Stimulated activated CD4-positive, alpha-beta T cell treated with anti-CD3 and anti-CD28 coated beads, Interleukin-2, amount 100 ng/mL, for 4 hours (primary cell): ENCODE data around the gene ASB3.
"Not testable (repeated sequence)": the region's sequence is repeated elsewhere in the genome, so short reads cannot be mapped to it uniquely, and the experiment has no call there.

Experiments
- DNase-seq: peaks from one replicate; pipeline ENCODE4 v3.0.0-alpha.2; 2020; ENCODE audit warnings: low read depth

Gene ASB3

GRCh38 chr2:53787614-53788289, 999 bp upstream of the ASB3 start:
- DNase-seq: peak; percentile 13

- no peak for DNase-seq
Observed at GRCh38 chr2:53786352-53786704, 425 bp downstream of the ASB3 start.

GRCh38 chr2:53785366-53785765, 1.4 kb downstream of the ASB3 start:
- no peak for DNase-seq

- no peak for DNase-seq
Observed at GRCh38 chr2:53784436-53784835, 2.3 kb downstream of the ASB3 start.

GRCh38 chr2:53782676-53783075, 4.1 kb downstream of the ASB3 start:
- no peak for DNase-seq

- no peak for DNase-seq
Observed at GRCh38 chr2:53780056-53780455, 6.7 kb downstream of the ASB3 start.

- no peak for DNase-seq
Observed at GRCh38 chr2:53778536-53779162, 8.1 kb downstream of the ASB3 start.

GRCh38 chr2:53777134-53777533, 9.6 kb downstream of the ASB3 start:
- DNase-seq: no peak

- no peak for DNase-seq
Observed at GRCh38 chr2:53770264-53770663, 16.5 kb downstream of the ASB3 start.

GRCh38 chr2:53769318-53769945, 17.3 kb downstream of the ASB3 start:
- DNase-seq: no peak

GRCh38 chr2:53768242-53768542, 18.6 kb downstream of the ASB3 start:
- no peak for DNase-seq

GRCh38 chr2:53767405-53768241, 19.1 kb downstream of the ASB3 start, which contains the start of gene CHAC2:
Gene CHAC2, plus strand, starts transcription at chr2:53767804. Its CDS starts 83 bp downstream, at chr2:53767887.
- DNase-seq: peak; percentile 73

GRCh38 chr2:53765767-53766166, 21.0 kb downstream of the ASB3 start:
- DNase-seq: no peak

GRCh38 chr2:53757206-53757605, 29.5 kb downstream of the ASB3 start:
- not testable (repeated sequence) for DNase-seq

GRCh38 chr2:53756644-53757043, 30.1 kb downstream of the ASB3 start:
- no peak for DNase-seq

GRCh38 chr2:53755121-53755520, 31.6 kb downstream of the ASB3 start:
- no peak for DNase-seq

GRCh38 chr2:53753041-53753440, 33.7 kb downstream of the ASB3 start:
- DNase-seq: no peak

GRCh38 chr2:53752385-53752784, 34.4 kb downstream of the ASB3 start:
- DNase-seq: no peak

- DNase-seq: no peak
Observed at GRCh38 chr2:53751728-53752127, 35.0 kb downstream of the ASB3 start.

GRCh38 chr2:53750041-53750768, 36.5 kb downstream of the ASB3 start:
- DNase-seq: no peak

GRCh38 chr2:53744395-53745065, 42.2 kb downstream of the ASB3 start:
- no peak for DNase-seq

- DNase-seq: no peak
Observed at GRCh38 chr2:53740170-53740569, 46.6 kb downstream of the ASB3 start.
